Amygdala (tissue), 56 donors: Measurements from ENCODE around the gene MICU1.
A peak's percentile ranks its signal among the peaks of the same experiment; 100 is the strongest.
"Not testable (repeated sequence)": the region's sequence is repeated elsewhere in the genome, so short reads cannot be mapped to it uniquely, and the experiment has no call there.

Experiments
- DNase-seq, 56 donors: peaks; one replicate each; lab custom pipeline; 2025; lab: John Stamatoyannopoulos, UW

MICU1 gene, protein sequence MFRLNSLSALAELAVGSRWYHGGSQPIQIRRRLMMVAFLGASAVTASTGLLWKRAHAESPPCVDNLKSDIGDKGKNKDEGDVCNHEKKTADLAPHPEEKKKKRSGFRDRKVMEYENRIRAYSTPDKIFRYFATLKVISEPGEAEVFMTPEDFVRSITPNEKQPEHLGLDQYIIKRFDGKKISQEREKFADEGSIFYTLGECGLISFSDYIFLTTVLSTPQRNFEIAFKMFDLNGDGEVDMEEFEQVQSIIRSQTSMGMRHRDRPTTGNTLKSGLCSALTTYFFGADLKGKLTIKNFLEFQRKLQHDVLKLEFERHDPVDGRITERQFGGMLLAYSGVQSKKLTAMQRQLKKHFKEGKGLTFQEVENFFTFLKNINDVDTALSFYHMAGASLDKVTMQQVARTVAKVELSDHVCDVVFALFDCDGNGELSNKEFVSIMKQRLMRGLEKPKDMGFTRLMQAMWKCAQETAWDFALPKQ

GRCh38 chr10:72625608-72626443 lies at the start of gene MICU1:
TSS of gene MICU1 (minus strand) at chr10:72626079. CDS start at chr10:72566793, 59,286 bp downstream.
- DNase-seq = peak; percentile 49 to 97 (median 92)

DNA sequence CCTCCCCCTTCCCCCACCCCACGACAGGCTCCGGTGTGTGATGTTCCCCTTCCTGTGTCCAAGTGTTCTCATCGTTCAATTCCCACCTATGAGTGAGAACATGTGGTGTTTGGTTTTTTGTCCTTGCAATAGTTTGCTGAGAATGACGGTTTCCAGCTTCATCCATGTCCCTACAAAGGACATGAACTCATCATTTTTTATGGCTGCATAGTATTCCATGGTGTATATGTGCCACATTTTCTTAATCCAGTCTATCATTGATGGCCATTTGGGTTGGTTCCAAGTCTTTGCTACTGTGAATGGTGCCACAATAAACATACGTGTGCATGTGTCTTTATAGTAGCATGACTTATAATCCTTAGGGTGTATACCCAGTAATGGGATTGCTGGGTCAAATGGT lies 48.3 kb upstream of the MICU1 start:
- DNase-seq = not testable (repeated sequence)

DNA sequence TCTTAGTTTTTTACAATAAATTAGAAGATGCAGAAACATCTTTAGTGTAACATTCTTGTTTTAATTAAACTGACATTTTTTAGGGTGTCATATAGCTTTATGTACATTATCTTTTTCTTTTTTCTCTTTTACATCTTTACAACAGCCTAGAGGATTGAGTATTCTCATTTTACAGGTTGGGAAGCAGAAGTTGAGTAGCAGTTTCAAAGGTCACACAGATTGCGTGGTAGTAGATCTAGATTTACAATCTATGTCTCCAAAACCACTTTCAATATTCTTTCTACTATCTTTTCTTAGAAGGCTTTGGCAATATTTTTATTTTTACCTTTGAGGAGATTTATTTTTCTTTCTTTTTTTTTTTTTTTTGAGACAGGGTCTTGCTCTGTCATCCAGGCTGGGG lies 47.4 kb upstream of the MICU1 start:
- no peak for DNase-seq

GRCh38 chr10:72667207-72667864 lies 41.5 kb upstream of the MICU1 start:
- no peak for DNase-seq

GRCh38 chr10:72665925-72666324 lies 40.0 kb upstream of the MICU1 start:
- DNase-seq = no peak

DNA sequence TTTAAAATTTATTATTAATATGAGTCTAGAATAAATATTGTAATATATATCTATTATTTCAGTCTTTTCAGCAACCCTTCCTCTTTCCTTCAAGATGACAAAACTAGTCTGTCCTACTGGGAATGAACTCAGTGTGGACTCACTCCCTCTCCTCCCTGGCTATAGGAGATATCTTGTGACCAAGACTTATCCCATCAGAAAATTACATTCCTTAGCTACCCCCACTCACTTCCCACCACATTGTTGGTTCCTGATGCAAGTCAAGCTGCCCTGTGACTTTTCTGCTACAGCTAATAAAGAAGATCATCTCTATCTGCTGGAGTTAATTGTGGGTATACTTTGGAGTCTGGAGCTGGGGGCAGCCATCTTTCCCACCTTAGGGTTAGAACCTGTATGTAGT lies 38.1 kb upstream of the MICU1 start:
- DNase-seq = no peak

- no peak for DNase-seq
Measured at GRCh38 chr10:72661431-72661830, 35.6 kb upstream of the MICU1 start.

DNA sequence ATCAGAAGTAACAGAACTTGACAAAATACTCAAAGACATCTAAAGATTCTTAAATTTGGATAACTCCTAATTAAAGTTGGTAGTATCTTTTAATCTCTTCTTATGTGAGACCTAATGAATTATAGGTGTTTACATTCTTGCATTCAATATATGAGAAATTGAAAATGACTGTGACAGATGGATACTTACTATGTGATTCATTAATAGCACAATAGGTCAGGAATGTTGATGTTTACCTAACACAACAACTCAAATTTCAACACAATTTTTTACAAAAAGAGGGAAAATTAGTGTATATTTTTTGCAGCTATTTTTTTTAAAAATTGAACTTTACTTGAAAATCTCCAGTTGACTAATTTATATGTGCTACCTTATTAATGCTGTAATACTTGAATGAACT lies 34.3 kb upstream of the MICU1 start:
- no peak for DNase-seq

DNA sequence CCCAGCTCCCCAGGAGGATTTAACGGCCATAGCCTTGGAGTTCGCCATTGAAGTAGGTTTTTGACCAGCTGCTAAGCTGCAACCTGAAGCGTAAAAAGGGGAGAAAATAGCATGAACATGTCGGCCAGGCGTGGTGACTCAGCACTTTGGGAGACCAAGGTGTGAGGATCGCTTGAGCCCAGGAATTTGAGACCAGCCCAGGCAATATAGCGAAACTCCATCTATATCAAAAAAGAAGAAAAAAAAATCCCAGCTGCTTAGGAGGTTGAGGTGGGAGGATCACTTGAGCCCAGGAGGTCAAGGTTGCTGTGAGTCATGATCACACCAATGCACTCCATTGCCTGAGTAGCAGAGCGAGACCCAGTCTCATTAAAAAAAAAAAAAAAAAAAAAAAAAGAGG lies 33.8 kb upstream of the MICU1 start:
- DNase-seq = no peak

GRCh38 chr10:72658696-72659400 lies 33.0 kb upstream of the MICU1 start:
- DNase-seq = no peak

GRCh38 chr10:72654720-72655119 lies 28.8 kb upstream of the MICU1 start:
- no peak for DNase-seq

DNA sequence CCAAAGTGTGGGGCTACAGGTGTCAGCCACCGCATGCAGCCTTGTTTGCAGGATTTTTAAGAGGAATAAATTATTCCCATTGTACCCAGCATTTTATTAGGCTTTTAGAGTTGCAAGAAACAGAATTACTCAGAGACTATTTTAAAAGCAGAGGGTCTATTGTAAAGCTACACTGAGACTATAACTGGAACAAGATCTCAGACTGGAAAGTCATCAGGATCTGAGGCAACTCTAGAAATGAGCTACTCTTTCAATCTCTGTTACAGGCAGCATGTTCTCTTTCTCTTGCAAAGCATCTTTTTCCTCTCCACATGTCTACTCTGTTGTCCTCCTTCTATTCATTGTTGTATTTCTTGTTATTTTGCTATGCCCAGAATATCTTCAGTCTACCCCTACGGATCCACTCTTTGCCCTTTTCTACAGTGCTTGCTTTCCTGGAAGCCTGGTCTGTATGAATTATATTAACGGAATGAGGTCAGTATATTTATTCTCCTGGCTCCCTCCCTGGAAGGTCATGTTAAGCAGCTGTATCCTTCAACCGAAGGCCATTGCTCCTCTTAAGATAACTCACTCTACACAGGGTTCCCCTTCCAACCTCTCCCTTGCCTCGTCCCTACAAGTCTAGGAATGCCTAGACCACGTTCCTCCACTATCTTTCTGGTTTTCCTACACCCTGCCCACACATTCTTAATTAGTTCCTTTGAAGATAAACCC lies 27.7 kb upstream of the MICU1 start:
- no peak for DNase-seq

- no peak for DNase-seq
Measured at GRCh38 chr10:72649291-72649690, 23.4 kb upstream of the MICU1 start.

DNA sequence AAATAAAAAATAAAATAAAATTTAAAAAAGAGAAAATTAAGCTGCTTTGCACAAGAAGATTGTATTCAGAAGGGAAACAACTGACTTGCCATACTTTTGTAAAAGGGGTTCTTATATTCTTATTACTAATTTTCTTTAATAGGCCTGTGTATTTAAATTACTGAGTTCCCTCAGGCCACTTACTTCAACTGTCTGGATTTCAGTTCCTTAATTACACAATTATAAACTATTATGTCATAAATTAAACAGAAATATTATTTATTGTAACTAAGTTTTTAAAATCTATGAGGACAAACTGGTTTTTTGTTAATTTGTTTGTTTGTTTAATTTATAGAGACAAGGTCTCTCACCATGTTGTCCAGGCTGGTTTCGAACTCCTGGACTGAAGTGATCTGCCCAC lies 22.4 kb upstream of the MICU1 start:
- DNase-seq = no peak

GRCh38 chr10:72646971-72647370 lies 21.1 kb upstream of the MICU1 start:
- not testable (repeated sequence) for DNase-seq

DNA sequence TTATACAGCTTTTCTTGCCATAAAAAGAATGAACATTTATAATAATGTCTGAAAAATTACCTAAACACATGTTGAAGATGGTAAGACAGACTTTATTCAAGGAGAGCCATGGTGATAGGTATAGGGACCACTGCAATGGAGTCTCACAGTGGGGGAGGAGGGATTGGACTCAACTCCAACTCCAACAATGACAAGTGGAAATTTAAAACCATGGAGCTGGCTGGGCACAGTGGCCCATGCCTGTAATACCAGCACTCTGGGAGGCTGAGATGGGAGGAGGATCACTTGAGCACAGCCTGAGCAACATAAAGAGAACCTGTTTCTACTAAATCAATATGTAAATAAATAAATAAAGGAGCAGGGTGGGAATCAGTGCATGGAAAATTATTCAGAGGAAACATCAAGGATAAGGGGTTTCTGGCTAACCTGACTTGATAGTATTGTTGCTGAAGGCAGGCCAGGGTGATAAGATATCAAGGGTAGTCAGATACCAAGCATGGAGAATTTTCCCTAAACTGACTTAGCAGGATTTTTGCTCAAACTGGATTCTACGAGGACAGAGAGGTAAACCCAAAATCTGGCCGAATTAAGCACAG lies 19.5 kb upstream of the MICU1 start:
- no peak for DNase-seq

- DNase-seq = no peak
Measured at GRCh38 chr10:72642318-72642717, 16.4 kb upstream of the MICU1 start.

DNA sequence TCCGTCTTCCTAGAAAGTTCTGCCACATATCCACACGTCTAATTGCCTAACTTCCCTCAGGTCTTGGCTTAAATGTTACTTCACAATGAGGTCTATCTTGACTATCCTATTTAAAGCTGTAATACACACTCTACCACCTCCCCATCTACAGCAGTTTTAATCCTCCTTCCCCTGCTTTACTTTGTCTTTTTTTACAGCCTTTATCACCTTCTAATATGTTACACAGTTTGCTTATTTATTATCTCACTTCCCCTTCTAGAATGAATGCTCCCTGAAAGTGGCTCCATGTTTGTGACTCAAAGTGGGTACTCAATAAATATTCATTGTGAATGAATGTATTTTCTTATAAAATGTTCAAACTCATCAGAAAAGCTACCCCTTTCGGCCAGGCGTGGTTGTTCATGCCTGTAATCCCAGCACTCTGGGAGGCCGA lies 13.6 kb upstream of the MICU1 start:
- DNase-seq = no peak
